Mucosa of gallbladder (tissue), 1 donor: ENCODE results near the gene RBX1. TPM values are rescaled to one million over a fixed set of nuclear protein-coding genes. Genes with fewer than 3 reads are reported as not detected.
"Not testable (repeated sequence)": the region's sequence is repeated elsewhere in the genome, so short reads cannot be mapped to it uniquely, and the experiment has no call there.

Experiments used
- DNase-seq: peaks from one replicate; pipeline ENCODE4 v3.0.0-alpha.2; 2020; ENCODE audit warnings: low spot score
- total RNA-seq: library from RNA; stranded (reverse); gene quantifications from one replicate; pipeline ENCODE4 v1.2.1, GENCODE V29; 2021
- donor health status: DM: no; HTN: no; CAD: no.

The RBX1 gene
- total RNA-seq, 1 donor from 2014 or later: 39.9 TPM

DNA sequence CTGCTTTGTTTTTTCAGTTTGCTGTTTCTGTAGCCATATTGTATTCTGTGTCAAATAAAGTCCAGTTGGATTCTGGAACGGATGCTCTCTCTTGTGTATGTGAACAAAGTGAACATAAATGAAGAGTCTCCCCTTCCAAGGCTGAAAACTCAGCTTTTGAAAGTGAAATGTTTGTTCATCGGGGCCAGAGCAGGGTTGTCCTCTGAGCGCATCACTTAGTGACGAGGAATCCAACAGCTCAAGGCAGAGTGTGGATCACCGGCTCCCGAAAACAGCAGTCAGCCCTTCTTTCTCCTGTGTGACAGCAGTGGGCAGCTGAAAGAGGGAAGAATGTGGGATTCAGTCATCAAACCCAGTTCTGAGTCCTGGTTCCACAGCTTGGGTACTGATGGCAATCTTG is 21.4 kb downstream of the RBX1 start:
- no peak for DNase-seq

DNA sequence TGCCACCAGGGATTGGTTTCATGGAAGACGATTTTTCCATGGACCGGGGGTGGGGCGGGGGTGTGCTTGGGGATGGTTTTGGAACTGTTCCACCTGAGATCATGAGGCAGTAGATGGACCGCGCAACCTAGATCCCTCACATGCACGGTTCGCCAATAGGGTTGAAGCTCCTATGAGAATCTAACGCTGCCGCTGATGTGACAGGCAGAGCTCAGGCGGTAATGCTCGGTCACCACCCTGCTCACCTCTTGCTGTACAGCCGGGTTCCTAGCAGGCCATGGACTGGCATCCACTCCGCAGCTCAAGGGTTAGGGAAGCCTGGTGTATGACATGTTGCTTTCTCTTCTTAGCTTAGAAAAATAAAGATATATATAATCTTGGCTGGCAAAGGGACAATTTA is 22.0 kb downstream of the RBX1 start:
- no peak for DNase-seq

- no peak for DNase-seq
Observed at GRCh38 chr22:40975366-40975765, 24.2 kb downstream of the RBX1 start.

- no peak for DNase-seq
Observed at GRCh38 chr22:40976866-40977700, 25.9 kb downstream of the RBX1 start.

GRCh38 chr22:40979198-40979597 is 28.0 kb downstream of the RBX1 start:
- no peak for DNase-seq

GRCh38 chr22:40979871-40980270 is 28.7 kb downstream of the RBX1 start:
- DNase-seq: no peak

- DNase-seq: no peak
Observed at GRCh38 chr22:40982482-40983385, 31.6 kb downstream of the RBX1 start.

DNA sequence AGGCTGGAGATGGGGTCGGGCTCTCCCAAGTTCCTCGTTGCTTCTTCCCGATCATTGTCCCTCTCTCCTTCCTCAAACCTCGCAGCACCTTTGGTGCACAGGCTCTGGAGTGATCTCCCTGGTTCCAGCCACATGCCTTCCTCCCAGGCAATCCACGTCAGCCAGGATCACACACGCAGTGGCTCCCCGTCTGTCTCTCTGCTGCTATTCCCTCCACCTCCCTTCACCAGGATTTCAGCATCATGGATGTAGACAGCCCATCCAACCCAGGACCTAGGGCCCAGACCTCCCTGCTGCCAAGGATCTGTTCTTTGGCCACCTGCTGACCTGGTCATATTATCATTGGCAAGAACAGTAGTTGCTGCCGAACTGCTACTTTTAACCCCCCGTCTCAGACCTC is 40.1 kb downstream of the RBX1 start:
- no peak for DNase-seq

DNA sequence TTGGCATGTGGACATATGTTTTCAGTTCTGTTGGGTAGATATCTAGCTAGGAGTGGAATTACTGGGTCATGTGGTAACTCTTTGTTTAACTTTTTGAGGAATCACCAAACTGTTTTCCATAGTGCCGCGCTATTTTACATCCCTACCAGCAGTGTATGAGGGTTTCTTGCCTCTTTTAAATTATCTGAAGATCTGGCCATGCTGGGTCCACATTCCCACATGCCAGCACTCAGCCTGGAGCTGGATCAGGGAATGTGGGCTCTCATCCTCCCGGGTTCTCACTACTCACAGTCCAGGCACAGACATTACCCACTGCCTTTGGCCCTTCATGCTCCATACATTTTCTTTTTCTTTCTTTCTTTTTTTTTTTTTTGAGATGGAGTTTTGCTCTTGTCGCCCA is 44.6 kb downstream of the RBX1 start:
- DNase-seq: no peak

- DNase-seq: no peak
Observed at GRCh38 chr22:40997520-40997919, 46.3 kb downstream of the RBX1 start.

- DNase-seq: no peak
Observed at GRCh38 chr22:41000040-41000565, 48.9 kb downstream of the RBX1 start.

DNA sequence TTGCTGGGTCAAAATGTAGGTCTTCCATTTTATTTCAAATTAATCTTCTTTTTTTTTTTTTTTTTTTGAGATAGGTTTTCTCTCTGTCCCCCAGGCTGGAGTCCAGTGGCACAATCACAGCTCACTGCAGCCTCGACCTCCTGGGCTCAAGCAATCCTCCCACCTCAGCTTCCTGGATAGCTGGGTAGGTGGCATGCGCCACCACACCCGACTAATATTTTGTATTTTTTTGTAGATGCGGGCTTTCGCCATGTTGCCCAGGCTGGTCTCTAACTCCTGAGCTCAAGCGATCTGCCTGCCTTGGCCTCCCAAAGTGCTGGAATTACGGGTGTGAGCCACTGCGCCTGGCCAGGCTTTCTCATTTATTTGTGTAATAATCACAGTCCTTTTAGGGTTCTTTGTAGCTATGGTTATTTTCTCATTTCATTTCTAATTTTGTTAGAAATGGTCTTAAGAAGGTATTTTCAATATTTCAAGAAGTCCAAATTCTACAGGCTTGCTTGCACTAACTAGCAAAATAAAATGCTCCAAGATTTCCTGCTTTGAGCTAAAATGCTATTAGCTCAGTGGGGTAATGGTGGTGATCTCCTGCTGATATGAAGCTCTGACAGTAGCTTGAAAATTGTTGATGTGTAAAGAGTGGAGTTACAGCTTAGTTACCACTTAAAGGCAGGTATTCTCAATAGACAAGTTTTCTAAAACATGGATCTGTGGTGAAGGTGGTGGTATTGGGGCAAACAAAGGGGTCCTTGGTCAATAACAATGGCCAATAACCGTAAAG is 50.0 kb downstream of the RBX1 start:
- no peak for DNase-seq

GRCh38 chr22:41001722-41002122 is 50.5 kb downstream of the RBX1 start:
- DNase-seq: no peak

DNA sequence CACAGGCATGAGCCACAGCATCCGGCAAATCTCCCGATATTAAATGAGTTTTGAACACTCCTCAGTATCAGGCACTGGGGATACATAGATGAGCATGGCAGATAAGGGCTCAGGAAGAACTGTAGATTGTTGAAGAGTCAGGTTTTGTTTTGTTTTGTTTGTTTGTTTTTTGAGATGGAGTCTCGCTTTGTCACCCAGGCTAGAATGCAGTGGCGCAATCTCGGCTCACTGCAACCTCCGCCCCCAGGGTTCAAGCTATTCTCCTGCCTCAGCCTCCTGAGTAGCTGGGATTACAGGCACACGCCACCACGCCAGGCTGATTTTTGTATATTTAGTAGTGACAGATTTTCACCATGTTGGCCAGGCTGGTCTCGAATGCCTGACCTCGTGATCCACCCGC is 51.2 kb downstream of the RBX1 start:
- DNase-seq: not testable (repeated sequence)

- peak; percentile 23 for DNase-seq
Observed at GRCh38 chr22:41003066-41003465, 51.9 kb downstream of the RBX1 start.

- DNase-seq: no peak
Observed at GRCh38 chr22:41003976-41004375, 52.8 kb downstream of the RBX1 start.

DNA sequence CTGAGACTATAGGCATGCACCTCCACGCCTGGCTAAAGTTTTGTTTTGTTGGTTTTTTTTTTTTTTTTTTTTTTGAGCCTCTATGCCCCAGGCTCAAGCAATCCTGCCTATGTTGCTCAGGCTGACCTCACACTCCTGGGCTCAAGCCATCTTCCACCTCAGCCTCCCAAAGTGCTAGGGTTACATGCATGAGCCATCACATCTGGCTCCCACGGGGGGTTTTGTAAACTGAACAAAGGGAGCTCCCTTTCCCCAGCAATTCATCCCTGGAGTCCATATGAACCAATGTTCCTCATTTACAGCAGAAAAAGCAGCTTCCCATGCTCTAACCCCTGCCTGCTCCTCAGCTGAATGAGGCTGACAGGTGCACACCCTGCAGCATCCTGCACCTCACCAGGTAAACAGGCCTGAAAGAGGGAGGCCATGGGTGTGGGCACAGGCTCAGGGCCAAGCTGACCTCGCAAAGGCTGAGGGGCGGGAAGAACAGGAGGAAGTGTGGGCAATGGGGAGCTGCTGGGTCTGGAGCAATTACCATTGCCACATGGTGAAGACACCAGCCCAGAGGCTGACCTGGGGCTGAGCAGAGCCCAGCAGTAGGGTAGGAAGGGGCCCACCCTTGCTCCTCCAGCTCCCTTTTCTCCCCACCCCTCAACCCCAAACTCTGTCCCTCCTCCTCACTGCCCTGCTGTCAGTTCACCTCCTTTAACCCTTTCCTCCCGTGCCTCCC is 58.2 kb downstream of the RBX1 start:
- DNase-seq: no peak

DNA sequence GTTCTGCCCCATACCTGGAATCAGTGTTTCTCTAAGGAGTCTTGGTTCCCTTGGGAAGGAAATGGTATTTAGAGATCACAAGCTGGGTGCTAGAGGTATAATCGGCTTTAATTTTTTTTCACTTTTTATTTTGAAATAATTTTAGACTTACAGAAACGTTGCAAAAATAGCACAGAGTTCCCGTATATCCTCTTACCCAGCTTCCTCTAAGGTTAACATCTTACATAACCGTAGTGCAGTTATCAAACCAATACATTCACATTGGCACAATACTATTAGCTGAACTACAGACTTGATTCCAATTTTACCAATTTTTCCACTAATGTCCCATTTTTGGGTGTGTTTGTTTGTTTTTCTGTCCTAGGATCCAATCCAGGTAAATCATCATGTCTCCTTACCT is 63.8 kb downstream of the RBX1 start:
- DNase-seq: no peak

DNA sequence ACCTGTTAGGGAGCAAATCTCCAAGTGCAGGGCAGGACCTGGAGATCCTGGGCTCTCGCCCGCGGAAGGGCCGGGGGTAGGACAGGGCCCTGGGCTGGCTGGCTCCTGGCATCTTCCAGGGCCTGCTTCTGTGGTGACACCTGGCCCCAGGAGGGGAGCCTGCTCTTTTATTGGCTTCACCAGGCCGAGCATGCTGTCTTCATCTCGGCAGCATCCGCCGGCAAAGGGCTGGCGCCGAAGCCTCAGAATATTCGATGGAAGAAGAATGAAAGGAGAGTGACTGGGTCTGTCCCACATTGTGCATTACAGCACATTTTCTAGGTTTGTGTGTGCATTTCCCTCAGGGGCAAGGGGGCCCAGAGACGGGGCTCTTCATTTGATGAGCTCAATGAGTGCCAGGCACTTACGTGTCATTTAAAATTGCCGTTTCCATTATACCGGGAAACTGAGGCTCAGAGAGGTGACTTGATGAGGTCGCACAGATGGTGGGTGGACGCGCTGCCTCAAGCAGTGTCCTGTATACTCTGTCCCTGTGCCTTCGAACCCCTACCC is 70.0 kb downstream of the RBX1 start:
- DNase-seq: no peak

DNA sequence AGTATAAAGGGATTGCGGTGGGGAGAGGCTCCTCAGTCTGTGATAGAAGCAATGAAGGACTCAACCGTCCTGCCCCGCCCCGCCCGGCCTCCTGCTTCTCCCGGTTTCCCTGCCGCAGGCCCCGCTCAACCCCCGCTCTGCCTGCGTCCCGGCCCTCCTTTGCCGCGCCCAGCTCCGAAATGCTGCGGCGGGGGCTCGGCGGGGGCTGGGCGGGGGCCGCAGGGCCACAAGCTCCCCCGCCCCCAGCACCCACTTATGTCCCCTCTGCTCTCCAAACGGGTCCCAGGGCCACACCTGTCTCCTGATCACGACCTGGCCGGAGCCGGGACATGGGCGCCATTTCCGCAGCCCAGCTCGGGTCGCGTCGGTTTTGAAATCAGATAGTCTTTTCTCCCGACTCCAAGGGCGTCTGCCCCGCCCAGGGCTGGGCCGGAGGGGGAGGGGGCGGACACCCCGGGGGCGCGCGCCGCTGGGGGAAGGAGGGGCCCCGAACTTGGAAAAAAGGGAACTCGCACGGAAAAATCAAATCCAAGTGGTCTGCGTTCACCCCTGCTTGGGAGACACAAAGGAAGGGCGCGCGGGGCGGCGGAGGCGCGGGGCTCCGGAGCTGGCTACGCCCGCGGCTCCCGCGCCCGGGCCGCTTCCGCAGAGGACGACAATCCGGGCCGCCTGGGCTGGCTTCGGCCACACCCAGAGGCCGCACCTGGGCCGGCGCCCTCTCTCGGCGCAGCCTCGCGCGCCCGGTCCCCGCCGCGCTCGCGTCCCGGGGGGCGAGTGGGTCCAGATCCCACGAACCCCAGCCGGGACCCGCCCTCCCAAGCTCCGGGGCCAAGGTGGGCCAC is 70.7 kb downstream of the RBX1 start:
- DNase-seq: peak; percentile 47
